Transverse colon (tissue), 3 donors: ENCODE results near the gene MCC.

Source experiments
- CTCF ChIP-seq, 5 experiments: fragments of 200-600 bp in 3 of 5; fragments of 450-650 bp in 2 of 5; sonication (generic) in 3 of 5; IDR thresholded peaks; 1 replicate in 2 of 5; 2 replicates in 3 of 5; pipeline ENCODE4 v1.5.1; 2016 to 2017; ENCODE audit warnings: antibody characterized with exemption in 5 of 5, inconsistent platforms in 3 of 5, mild to moderate bottlenecking in 2 of 5, moderate library complexity in 1 of 5
- EP300 ChIP-seq: sonication (generic); formaldehyde crosslinking; IDR thresholded peaks from one replicate; pipeline ENCODE4 v1.6.1; 2017; ENCODE audit warnings: antibody characterized with exemption, low read depth

GRCh38 chr5:113293068-113293974 lies 194.9 kb downstream of the MCC start:
- TF ChIP-seq EP300 = no peak
- no peak for TF ChIP-seq CTCF (IDR thresholded peaks at IDR 0.05)
